ENCODE results near the gene CEACAM6.
"Not testable (repeated sequence)": the region's sequence is repeated elsewhere in the genome, so short reads cannot be mapped to it uniquely, and the experiment has no call there.

CEACAM6 gene

DNA sequence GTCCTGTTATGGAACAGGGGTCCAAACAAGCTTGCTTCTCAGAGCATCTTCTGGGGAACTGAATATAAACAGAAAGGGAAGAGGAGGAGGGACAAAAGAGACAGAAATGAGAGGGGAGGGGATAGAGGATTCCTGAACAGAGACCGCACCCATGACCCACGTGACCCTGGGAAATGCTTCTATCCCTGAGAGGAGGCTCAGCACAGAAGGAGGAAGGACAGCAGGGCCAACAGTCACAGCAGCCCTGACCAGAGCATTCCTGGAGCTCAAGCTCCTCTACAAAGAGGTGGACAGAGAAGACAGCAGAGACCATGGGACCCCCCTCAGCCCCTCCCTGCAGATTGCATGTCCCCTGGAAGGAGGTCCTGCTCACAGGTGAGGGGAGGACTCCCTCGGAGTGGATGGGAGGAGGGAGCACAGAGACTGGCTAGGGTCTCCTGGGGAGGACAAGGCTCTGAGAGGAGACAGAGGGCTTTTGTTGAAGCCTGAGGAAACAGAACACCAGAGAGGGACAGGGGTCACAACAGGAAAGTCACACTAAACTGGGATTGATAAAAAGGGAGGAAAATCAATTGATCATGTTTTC is at the start of gene CEACAM6:
Gene CEACAM6 (plus strand): TSS at position 203 of the 586 bp plus-strand sequence. CDS start 109 bp downstream, at position 312.
- DNase-seq: no peak

DNA sequence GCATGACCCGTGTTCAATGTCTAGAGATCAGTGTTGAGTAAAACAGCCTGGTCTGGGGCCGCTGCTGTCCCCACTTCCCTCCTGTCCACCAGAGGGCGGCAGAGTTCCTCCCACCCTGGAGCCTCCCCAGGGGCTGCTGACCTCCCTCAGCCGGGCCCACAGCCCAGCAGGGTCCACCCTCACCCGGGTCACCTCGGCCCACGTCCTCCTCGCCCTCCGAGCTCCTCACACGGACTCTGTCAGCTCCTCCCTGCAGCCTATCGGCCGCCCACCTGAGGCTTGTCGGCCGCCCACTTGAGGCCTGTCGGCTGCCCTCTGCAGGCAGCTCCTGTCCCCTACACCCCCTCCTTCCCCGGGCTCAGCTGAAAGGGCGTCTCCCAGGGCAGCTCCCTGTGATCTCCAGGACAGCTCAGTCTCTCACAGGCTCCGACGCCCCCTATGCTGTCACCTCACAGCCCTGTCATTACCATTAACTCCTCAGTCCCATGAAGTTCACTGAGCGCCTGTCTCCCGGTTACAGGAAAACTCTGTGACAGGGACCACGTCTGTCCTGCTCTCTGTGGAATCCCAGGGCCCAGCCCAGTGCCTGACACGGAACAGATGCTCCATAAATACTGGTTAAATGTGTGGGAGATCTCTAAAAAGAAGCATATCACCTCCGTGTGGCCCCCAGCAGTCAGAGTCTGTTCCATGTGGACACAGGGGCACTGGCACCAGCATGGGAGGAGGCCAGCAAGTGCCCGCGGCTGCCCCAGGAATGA is 48.4 kb upstream of the CEACAM6 start:
- no peak for DNase-seq

DNA sequence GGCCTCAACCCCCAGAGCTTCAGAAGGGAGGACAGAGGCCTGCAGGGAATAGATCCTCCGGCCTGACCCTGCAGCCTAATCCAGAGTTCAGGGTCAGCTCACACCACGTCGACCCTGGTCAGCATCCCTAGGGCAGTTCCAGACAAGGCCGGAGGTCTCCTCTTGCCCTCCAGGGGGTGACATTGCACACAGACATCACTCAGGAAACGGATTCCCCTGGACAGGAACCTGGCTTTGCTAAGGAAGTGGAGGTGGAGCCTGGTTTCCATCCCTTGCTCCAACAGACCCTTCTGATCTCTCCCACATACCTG is 47.9 kb upstream of the CEACAM6 start:
- no peak for DNase-seq

DNA sequence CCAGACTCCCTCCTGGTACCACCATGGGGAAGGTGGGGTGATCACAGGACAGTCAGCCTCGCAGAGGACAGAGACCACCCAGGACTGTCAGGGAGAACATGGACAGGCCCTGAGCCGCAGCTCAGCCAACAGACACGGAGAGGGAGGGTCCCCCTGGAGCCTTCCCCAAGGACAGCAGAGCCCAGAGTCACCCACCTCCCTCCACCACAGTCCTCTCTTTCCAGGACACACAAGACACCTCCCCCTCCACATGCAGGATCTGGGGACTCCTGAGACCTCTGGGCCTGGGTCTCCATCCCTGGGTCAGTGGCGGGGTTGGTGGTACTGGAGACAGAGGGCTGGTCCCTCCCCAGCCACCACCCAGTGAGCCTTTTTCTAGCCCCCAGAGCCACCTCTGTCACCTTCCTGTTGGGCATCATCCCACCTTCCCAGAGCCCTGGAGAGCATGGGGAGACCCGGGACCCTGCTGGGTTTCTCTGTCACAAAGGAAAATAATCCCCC is 47.4 kb upstream of the CEACAM6 start:
- DNase-seq: no peak

DNA sequence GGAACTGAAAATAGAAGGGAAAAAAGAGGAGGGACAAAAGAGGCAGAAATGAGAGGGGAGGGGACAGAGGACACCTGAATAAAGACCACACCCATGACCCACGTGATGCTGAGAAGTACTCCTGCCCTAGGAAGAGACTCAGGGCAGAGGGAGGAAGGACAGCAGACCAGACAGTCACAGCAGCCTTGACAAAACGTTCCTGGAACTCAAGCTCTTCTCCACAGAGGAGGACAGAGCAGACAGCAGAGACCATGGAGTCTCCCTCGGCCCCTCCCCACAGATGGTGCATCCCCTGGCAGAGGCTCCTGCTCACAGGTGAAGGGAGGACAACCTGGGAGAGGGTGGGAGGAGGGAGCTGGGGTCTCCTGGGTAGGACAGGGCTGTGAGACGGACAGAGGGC is 46.8 kb upstream of the CEACAM6 start, which contains the start of gene CEACAM5:
Gene CEACAM5 (plus strand): TSS at position 146 of the 400 bp plus-strand sequence. CDS start 106 bp downstream, at position 252.
- DNase-seq: no peak

DNA sequence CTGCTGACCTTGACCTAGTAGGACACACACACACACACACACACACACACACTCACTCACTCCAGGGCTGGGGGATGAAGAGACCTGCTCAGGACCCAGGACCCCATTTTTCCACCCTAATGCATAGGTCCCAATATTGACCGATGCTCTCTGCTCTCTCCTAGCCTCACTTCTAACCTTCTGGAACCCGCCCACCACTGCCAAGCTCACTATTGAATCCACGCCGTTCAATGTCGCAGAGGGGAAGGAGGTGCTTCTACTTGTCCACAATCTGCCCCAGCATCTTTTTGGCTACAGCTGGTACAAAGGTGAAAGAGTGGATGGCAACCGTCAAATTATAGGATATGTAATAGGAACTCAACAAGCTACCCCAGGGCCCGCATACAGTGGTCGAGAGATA is 45.8 kb upstream of the CEACAM6 start:
- DNase-seq: not testable (repeated sequence)

DNA sequence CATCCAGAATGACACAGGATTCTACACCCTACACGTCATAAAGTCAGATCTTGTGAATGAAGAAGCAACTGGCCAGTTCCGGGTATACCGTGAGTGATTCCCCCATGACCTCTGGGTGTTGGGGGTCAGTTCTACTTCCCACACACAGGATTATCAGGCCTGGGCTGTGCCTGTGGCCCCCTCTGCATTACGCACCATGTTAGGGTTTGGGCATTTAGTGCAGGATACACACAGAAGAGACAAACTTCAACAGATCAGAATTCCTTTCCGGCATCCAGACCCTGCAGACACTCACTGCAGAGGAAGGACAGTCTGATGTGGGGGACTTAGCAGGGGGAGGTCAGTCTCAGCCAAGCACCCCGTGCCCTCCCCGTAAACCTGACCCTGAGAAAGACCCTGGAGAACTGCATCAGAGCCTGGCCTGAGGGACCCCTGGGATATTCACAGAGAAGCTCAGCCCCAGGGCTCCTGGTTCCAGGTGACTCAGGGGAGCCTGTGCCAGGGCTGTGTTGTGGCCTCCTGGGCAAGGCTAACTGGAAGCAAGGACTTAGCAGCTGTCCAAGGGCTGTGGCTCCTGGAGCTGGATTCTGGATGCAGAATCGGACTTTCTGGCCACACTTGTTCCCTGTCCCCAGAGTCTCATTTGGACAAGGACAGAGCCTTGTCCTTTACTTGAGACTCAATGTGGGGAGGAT is 45.2 kb upstream of the CEACAM6 start:
- DNase-seq: no peak

DNA sequence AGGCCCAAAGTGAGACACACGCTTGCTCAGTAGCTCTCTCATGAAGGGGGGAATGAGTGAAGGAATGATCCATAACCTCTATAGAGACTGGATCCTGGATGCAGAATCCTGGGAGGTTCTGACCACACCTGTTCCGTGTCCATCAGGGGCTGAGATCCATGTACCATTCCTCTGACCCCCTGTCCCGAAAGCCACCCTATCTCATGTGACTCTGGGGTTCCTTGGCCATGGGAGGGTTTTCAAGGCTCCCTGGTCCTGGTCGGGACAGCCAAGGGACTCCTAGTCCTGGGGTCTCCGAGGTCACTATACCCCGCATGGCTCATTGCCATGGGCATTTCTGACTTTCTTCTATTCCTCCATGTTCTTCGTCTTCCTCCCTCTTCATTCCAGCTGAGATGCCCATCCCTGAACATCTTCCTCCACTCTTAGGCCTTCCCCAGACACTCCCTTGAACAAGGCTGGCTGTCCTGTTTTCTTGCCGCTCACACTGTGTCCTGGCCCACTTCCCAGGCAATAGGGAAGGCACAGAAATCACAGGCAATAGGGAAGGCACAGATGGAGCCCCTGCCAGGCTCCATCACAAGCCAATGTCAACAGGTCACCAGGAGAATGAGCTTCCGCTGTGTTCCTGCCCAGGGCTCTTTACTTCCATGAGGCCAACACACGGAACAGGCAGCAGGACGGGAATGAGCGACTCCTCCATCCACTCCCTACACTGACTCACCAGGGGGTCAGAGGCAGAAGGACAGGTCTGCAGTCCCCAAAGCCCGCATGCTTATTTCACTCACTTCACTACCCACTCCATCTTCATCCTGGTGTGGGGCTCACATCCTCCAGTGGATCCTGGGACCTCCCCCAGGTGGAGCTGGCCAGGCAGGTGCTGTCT is 43.7 kb upstream of the CEACAM6 start:
- peak in 1 of 2 experiments; percentile 20 for DNase-seq

DNA sequence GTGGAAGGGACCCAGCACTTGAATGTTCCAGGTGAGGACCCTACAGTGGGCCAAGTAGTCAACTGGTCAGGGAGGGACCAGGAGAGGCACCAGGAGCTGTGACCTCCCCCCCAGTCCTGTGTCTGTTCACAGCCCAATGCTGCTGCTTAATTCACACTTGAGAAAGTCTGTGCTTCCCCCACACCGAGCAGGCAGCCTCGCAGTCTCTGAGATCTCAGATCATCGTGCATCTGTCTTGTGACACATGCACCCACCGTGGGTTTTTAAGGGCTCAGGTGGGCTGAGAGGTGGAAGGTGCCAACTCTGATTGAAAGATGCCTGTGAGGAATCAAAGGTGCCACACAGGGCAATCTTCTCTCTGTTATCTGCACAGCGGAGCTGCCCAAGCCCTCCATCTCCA is 40.7 kb upstream of the CEACAM6 start:
- DNase-seq: no peak

DNA sequence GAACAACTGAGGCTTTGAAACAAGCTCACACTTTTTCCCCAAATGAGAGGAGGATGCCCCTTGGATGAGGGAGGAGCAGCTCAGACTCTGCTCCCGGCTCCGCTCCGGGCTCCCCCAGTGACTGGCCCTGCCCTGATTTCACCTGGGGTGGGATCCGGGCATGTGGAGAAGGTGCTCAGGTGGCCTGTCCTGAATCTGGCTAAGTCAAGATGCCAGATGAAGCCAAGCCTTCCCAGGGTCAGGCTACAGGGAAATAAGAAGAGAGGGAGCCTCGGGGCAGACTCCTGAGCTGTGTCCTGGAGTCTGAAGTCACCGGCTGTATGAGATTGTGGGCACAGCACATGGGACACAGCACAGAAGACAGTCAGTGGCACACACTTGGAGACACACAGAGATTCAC is 36.6 kb upstream of the CEACAM6 start:
- DNase-seq: no peak

DNA sequence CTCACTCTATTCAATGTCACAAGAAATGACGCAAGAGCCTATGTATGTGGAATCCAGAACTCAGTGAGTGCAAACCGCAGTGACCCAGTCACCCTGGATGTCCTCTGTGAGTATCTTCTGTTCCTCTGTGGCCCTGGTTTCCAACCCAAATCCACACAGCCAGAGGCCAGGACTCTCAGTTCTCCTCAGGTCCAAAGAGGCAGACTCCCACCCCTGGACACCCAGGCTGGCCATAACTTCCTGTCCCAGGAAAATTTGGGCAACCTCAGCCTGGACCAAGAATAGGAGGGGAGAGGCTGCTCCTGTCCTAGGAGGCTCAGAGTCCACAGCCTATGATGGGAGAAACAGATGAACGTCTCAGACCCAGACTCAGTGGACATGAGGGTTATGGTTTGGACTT is 35.2 kb upstream of the CEACAM6 start:
- no peak for DNase-seq

DNA sequence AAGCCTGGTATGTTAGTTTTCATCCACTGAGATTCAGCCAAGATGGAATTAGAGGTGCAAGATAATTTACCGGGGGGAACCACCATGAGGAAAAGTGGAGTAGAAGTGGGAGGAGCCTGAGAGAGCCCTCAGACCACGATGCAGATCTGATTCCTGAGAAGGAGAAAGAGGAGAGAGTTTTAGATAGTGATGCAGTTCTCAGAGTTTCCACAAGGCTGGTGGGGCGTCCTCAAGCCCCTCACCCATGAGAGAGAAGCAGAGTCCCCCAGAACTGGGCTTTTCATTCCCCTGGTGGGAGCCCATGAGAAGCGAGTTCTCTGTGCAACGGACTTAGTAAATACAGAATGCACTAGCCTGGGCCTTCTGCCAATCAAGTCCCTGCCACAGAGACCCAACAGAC is 28.8 kb upstream of the CEACAM6 start:
- no peak for DNase-seq

DNA sequence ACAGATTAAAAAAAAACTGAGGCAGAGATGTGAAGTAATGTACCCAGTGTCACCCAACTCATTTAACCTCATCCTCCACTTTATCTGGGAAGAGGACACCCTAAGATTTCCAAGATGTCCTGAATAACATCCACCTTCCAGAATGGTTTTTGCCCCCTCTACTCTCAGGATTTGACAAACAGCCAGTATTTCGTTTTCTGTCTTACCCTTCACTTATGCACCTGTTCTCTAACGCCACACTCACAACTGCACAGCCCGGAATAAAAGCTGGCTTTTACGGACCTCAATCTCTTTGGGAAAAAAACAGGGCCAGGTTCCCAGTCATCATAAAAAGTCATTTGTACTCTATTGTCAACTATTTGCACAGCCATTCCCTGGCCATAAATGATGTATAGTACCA is 21.2 kb upstream of the CEACAM6 start:
- DNase-seq: no peak

DNA sequence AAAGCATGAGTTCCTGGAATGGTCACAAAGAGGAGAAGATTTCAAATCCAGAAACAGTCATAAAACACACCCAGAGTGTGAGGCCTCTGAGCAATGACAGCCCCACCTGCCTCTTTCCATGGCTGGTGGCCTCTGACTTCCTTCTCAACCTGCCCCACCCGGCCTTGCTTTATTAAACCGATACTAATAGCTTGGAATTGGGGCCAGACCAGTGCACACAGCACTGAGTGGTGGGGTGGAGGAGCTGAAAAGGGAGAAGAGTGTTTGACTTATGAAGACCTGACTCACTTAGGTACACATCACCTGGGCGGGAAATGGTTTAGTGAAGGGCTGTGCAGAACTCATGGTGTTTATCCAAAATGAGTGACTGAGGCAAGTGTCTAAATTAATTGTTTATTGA is 20.7 kb upstream of the CEACAM6 start:
- DNase-seq: no peak

DNA sequence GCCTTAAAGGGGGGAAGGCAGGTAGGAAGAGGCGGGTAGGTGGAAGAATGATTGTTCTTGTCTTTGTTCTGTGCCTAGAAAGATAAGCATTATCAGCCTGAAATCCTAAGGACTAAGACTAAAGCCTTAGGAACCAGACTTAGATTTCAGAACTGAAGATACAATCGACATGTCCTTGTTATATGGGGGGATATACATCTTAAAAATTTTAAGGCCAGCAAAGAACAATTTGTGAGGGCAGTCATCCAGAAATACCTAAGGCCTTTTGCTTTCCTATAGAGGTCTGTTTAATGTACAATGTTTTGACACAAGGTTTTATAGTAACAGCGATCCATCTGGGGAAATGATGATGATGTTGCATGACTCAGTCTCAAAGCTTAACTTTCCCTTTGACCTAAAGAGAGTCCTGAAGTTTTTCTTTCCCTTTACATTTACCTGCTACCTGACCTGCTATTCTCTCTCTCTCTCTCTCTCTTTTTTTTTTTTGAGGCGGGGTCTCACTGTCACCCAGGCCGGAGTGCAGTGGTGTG is 20.2 kb upstream of the CEACAM6 start:
- DNase-seq: no peak

DNA sequence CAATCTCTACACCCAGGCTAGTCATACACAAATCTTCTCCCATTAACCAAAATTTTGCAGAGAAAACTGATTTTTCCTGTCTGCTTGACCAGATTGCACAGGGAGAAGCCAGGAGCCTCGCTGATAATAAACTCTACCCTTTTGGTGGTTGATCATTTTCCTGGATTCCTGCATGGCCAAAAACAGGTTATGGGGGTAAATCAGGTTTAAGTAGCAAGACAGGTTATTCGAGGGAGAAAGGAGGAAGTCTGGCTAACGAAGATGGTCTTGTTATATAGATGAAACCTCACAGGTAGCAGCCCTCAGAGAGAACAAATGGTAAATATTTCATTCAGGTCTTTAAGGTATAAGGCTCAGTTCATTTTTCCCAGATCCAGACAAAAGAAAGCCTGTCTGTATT is 16.0 kb upstream of the CEACAM6 start:
- no peak for DNase-seq

DNA sequence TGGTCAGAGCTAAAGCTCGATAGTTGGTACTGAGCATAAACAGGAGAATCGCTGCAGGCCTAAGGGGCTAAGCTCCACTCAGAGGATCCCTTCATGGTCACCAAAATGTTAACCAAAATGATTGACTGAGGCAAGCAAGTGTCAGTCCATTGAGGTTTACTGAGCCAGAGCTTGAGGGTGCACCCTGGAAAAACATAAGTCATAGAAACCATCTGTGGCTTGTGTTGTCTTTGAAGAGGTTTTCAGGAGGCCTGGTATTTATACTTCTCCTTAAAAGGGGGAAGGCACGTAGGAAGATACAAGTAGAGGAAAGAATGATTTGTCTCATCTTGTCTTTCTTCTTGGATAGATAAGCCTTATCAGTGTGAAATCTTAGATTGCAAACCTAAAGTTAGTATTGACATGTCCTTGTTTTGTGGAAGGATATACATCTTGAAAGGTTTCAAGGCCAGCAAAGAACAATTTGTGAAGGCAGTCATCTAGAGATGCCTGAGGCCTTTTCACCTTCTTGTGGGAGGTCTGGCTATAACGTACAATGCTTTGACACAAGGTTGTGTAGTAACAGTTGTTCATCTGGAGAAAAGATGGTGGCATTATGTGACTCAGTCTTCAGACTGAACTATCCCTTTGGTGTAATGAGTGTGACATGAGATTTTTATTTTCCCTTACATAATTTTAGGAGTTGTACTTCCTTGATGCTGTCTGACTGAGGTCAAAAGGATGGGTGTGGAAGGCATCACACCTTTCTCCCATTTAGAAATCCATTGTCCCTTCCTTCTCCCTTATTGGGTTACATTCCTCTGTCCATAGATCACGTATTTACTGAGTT is 14.7 kb upstream of the CEACAM6 start:
- no peak for DNase-seq

DNA sequence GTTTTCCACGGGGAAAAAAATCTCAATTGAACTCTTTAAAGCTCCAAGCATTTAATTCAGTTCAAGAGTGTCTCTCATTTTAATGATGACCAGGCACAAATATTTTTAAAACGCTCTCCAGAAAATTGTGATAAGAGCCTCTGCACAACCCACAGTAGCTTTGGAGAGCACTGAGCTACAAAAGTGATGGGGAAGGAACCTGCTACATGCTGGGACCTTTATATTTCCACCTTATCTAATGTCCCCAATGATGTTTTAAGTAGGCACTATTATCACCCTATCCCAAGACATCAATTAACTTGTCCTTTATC is 14.1 kb upstream of the CEACAM6 start:
- no peak for DNase-seq

DNA sequence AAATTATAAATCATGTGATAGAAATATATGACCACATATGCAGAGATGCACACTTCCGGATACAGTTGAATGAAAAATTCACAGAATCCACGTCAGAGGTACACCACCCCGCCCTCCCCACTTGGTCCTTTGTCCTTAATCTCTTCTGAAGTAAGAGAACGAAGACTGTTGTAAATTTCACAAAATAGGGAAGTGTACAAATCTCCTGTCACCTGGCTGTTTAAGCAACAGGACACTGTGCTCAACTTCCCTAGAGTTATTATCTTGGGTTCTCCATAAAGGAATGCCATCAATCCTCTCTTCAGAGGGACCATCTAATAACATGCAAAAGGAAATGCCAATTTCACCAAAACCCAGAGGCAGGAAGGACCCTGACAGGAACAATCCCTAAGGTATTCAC is 10.5 kb upstream of the CEACAM6 start:
- no peak for DNase-seq

DNA sequence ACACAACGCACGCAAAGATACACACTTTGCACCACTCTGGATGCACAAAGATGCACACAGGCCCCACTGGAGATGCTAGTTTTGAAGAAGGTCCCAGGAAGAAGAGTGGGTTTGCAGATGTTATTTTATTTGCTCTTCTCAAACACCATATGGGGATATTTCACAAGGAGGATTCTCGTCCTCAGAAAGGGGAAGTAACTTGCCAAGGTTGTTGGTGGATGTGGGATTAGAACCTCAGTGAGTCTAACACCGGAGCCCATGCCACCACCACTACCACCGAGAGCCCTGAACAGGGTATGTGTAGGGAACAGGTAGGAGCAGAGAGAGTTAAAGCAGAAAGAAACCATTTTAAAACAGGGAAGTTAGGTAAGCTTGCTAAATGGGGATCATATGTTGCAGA is 9.6 kb upstream of the CEACAM6 start:
- no peak for DNase-seq

DNA sequence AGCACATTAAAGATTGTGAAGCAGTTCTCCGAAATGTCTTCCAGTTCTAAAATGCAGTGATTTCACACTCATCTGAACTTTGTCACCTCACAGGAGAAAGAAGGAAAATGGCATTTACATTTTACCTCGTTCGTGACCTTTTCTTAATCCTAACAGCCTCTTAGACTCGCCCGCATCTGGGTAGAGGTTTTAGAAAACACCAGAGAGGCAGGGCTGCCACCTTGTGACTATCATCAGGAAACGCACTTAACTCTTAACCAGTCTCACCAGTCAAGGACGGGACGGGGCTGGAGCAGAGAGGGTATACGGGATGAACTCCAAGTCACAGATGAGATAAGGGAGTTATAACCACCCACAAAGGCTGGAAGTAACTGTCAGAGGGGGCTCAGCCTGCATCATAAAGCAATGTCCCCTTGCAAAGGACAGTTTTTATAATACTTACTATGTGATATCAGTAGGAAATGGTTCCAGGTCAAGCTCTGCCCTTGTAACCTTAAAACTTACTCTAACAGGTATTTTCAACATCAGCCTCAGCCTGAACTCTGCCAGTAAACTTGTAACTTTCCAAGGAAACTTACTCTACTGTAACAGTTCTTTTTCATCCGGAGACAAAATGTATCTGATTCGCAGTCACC is 8.6 kb upstream of the CEACAM6 start:
- DNase-seq: no peak

DNA sequence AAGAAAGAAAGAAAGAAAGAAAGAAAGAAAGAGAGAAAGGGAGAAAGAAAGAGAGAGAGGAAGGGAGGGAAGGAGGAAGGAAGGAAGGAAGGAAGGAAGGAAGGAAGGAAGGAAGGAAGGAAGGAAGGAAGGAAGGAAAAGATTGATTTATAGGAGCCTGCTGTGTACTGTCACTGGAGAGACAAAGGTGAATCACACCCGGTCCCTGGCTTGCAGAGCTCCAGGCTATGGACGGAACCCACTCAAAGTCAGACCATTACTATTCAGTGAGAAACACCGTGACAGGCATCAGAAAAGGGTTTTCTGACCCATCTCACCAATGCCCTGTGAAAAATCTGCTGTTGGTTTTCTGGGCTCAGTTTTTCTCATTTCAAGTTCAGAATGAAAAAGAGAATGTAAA is 7.3 kb upstream of the CEACAM6 start:
- no peak for DNase-seq

All from cerebellar nuclear complex (tissue), 1 donor.